Breast epithelium (tissue), 4 donors: ENCODE results near the gene OPHN1. TPM values are rescaled to one million over a fixed set of nuclear protein-coding genes. Genes with fewer than 3 reads are reported as not detected.

Experiments used
- DNase-seq, 2 donors: peaks; one replicate each; pipeline ENCODE4 v3.0.0-alpha.2; 2019; ENCODE audit warnings: low spot score in 2 of 2
- H3K27ac ChIP-seq, 2 donors: fragments of 200-600 bp; sonication (generic) in 1 of 2; one replicate each; pipeline ENCODE4 v1.5.1; 2016 to 2019; ENCODE audit warnings: mild to moderate bottlenecking in 1 of 2
- H3K27me3 ChIP-seq, 2 donors: fragments of 200-600 bp; sonication (generic) in 1 of 2; one replicate each; pipeline versions ENCODE4 v1.5.1 to v1.6.0; 2017 to 2019; ENCODE audit warnings: control low read depth in 1 of 2, mild to moderate bottlenecking in 1 of 2
- H3K36me3 ChIP-seq: fragments of 200-600 bp; one replicate; pipeline ENCODE4 v1.5.1; 2019
- H3K4me1 ChIP-seq, 2 donors: fragments of 200-600 bp; sonication (generic); one replicate each; pipeline ENCODE4 v1.5.1; 2016 to 2019; ENCODE audit warnings: control low read depth in 1 of 2
- H3K4me3 ChIP-seq, 3 donors: fragments of 200-600 bp; sonication (generic); 1 replicate in 2 of 3; 2 replicates in 1 of 3; pipeline ENCODE4 v1.5.1; 2016 to 2019; ENCODE audit warnings: mild to moderate bottlenecking in 3 of 3, moderate library complexity in 2 of 3
- H3K9me3 ChIP-seq, 2 donors: fragments of 200-600 bp; sonication (generic) in 1 of 2; one replicate each; pipeline ENCODE4 v1.5.1; 2016 to 2019; ENCODE audit warnings: control low read depth in 1 of 2
- POLR2A ChIP-seq: fragments of 450-650 bp; IDR thresholded peaks from one replicate; pipeline ENCODE4 v1.6.1; 2016; ENCODE audit warnings: antibody characterized with exemption, mild to moderate bottlenecking, moderate library complexity
- POLR2AphosphoS5 ChIP-seq, 3 donors: sonication (generic); formaldehyde crosslinking; IDR thresholded peaks; one replicate each; pipeline ENCODE4 v1.6.1; 2017; ENCODE audit warnings: antibody characterized with exemption in 3 of 3
- intact Hi-C: fragments of 100-400 bp; cut with DNase I; formaldehyde crosslinking; loops from one replicate; pipeline ENCODE4 v1.15.1; 2023; ENCODE audit warnings: low total_unique reads
- total RNA-seq, 3 donors: library from RNA; depleted of rRNA; stranded (reverse); fragments of >200 nt; gene quantifications; one replicate each; pipeline ENCODE4 v1.1.0, GENCODE V29; 2016
- TF ChIP-seq, protein P1 (sequence below), 3 donors: fragments of 450-650 bp; IDR thresholded peaks; one replicate each; pipeline ENCODE4 v1.5.1; 2016 to 2017; ENCODE audit warnings: antibody characterized with exemption in 3 of 3, mild to moderate bottlenecking in 3 of 3, moderate library complexity in 3 of 3

Gene OPHN1
- total RNA-seq, 3 donors from 2014 or later: 9.5 to 20.2 (median 14.6) TPM

DNA sequence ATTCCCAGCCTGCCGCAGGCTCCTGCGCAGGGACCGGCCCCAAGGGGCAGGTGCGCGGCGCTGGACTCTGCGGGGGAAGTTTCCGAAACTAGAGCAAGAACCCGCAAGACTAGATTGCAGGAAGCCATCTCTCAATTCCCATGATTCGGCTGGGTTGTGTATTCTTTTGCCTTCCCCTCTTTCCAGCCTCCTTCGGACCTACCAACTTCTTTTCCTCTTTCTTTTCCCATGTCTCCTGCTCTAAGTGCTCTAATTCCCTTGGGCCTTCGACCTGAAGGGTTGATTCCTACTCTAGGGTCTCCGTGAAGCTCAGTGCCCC lies 645 bp upstream of the OPHN1 start:
- H3K4me3 ChIP-seq: peak overlapping the region; percentile 59 to 76 (median 63)
- peak overlapping the region; percentile 72 to 92 for H3K27ac ChIP-seq
- H3K27me3 ChIP-seq: peaks cover 0 to 28% of the 10 kb centered on the region in 2 donors
- H3K4me1 ChIP-seq: no peaks in the 10 kb centered on the region
- no peak for DNase-seq
- intact Hi-C loops: no loop called here
- H3K9me3 ChIP-seq: no peaks in the 10 kb centered on the region
- TF ChIP-seq, protein P1, sequence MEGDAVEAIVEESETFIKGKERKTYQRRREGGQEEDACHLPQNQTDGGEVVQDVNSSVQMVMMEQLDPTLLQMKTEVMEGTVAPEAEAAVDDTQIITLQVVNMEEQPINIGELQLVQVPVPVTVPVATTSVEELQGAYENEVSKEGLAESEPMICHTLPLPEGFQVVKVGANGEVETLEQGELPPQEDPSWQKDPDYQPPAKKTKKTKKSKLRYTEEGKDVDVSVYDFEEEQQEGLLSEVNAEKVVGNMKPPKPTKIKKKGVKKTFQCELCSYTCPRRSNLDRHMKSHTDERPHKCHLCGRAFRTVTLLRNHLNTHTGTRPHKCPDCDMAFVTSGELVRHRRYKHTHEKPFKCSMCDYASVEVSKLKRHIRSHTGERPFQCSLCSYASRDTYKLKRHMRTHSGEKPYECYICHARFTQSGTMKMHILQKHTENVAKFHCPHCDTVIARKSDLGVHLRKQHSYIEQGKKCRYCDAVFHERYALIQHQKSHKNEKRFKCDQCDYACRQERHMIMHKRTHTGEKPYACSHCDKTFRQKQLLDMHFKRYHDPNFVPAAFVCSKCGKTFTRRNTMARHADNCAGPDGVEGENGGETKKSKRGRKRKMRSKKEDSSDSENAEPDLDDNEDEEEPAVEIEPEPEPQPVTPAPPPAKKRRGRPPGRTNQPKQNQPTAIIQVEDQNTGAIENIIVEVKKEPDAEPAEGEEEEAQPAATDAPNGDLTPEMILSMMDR (IDR thresholded peaks at IDR 0.05): no peak
- no peak for TF ChIP-seq POLR2A
- TF ChIP-seq POLR2AphosphoS5 (IDR thresholded peaks at IDR 0.05): no peak
- H3K36me3 ChIP-seq: no peaks in the 10 kb centered on the region

DNA sequence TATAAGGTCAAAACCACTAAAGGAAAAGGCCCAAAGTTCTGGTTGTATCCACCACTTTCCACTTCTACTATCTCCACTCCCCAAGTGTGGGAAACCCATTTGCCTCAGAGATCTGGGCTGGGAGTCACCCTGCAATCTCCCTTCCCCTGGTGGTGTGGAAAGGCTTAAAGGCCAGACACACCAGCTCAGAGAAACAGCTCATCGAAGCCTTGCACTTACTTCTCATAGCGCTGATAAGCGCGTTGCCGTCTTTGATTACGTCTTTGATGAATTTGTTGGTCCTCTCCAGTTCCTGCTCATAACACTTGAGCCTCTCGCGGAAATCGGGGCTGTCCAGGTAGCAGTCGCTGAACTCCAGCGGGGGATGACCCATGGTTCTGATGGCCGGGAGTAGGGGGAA lies 647 bp downstream of the OPHN1 start:
- peak overlapping the region; percentile 72 to 92 for H3K27ac ChIP-seq

DNA sequence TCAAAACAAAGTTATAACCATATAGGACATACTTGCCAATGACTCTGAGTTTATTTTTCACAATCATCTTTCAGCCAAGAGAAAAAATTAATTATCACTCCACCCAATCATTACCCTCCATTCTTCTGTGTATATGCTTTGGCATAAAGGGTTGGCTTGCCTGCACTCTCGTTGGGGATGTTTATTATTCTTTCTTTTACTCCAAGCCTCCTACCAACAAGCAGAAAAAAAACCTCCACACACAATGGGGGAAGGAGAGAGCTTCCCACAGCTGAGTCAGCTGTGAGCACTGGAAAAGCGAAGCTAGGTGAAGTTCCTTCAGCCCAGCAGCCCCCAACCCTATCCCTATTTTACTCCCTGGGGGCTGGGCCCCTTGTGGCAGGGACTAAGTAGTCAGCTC lies 1.5 kb downstream of the OPHN1 start:
- Histone ChIP-seq H3K4me3 (peak overlapping the region in 2 of 3 donors; percentile 59 to 76), H3K36me3 (no peaks in the 10 kb centered on the region), H3K27me3 (peaks cover 0 to 21% of the 10 kb centered on the region in 2 donors), H3K27ac (no peak overlapping the region), H3K9me3 (no peaks in the 10 kb centered on the region), H3K4me1 (no peaks in the 10 kb centered on the region)
- intact Hi-C loops: no loop called here
- TF ChIP-seq POLR2A (no peak), POLR2AphosphoS5 (IDR thresholded peaks at IDR 0.05) (no peak)
- TF ChIP-seq, protein P1 (IDR thresholded peaks at IDR 0.05): no peak
- DNase-seq: no peak

More for the DNA sequence above, 647 bp downstream of the OPHN1 start:
- TF ChIP-seq, protein P1 (IDR thresholded peaks at IDR 0.05): no peak
- TF ChIP-seq POLR2A: no peak
- TF ChIP-seq POLR2AphosphoS5 (IDR thresholded peaks at IDR 0.05): no peak
- H3K4me1 ChIP-seq: no peaks in the 10 kb centered on the region
- H3K36me3 ChIP-seq: no peaks in the 10 kb centered on the region
- no peaks in the 10 kb centered on the region for H3K9me3 ChIP-seq
- peaks cover 0 to 27% of the 10 kb centered on the region in 2 donors for H3K27me3 ChIP-seq
- no peak for DNase-seq
- H3K4me3 ChIP-seq: peak overlapping the region; percentile 59 to 76 (median 63)
- intact Hi-C loops: no loop called here

DNA sequence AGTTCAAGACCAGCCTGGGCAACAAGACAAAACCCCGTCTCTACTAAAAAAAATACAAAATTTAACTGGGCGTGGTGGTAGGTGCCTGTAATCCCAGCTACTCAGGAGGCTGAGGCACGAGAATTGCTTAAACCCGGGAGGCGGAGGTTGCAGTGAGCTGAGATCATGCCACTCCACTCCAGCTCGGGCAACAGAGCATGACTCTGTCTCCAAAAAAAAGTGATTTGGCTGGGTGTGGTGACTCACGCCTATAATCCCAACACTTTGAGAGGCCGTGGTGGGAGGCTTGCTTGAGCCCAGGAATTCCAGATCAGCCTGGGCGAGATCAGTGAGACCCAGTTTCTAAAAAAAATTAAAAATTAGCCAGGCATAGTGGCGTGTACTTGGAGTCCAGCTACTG lies 4.1 kb downstream of the OPHN1 start:
- Histone ChIP-seq H3K4me3 (no peak overlapping the region), H3K4me1 (no peaks in the 10 kb centered on the region), H3K36me3 (no peaks in the 10 kb centered on the region), H3K27me3 (peaks cover 0 to 11% of the 10 kb centered on the region in 2 donors), H3K27ac (no peak overlapping the region), H3K9me3 (no peaks in the 10 kb centered on the region)
- TF ChIP-seq POLR2A: no peak
- TF ChIP-seq, protein P1 (IDR thresholded peaks at IDR 0.05): no peak
- no peak for TF ChIP-seq POLR2AphosphoS5 (IDR thresholded peaks at IDR 0.05)
- DNase-seq: no peak
- intact Hi-C loops: loop anchor here (5.0 kb wide), 1 partner anchor 468 kb away; no protein-coding TSS in a partner anchor

DNA sequence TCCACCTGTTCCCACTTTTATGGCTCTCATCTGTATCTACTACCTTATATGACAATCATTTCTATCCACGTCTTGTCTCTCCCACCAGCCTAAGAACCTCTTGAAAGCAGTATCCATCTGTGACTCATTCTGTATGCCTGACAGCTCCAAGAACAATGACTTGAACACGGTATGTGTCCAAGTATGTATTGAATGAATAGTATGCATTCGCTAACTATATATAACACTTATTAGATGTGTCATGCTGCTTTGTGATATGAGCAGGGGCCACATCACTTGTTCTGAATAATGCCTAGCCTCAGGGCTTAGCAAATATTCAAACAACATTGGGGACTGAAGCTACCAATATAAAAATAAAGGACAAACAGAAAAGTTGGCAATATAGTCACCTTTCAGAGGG lies 4.9 kb downstream of the OPHN1 start:
- H3K27ac ChIP-seq: no peak overlapping the region
- H3K4me1 ChIP-seq: no peaks in the 10 kb centered on the region
- DNase-seq: no peak
- H3K4me3 ChIP-seq: no peak overlapping the region
- H3K9me3 ChIP-seq: no peaks in the 10 kb centered on the region
- TF ChIP-seq, protein P1 (IDR thresholded peaks at IDR 0.05): no peak
- TF ChIP-seq POLR2AphosphoS5 (IDR thresholded peaks at IDR 0.05) (no peak), POLR2A (no peak)
- H3K27me3 ChIP-seq: peaks cover 0 to 3% of the 10 kb centered on the region in 2 donors
- no peaks in the 10 kb centered on the region for H3K36me3 ChIP-seq
- intact Hi-C loops: loop anchor here (5.0 kb wide), 1 partner anchor 469 kb away; no protein-coding TSS in a partner anchor
